Endothelial cell of umbilical vein (primary cell): Measurements from ENCODE around the gene CHMP6. TPM values are rescaled to one million over a fixed set of nuclear protein-coding genes. Genes with fewer than 3 reads are reported as not detected.

ENCODE experiments used
- BruUV-seq: library from RNA; stranded (reverse); fragments of 400-500 nt; replicated peaks from 2 replicates; lab custom pipeline; 2021; lab: Mats Ljungman, UMichigan
- CTCF ChIA-PET: fragments of 300-600, 350-600 bp; sonication (Branson Sonifier 250); formaldehyde crosslinking; loops from one replicate; lab custom pipeline; 2021; ENCODE audit warnings: antibody characterized with exemption, inconsistent platforms; lab: Charles Lee
- POLR2A ChIA-PET: fragments of 300-600, 350-600 bp; sonication (Branson Sonifier 250); formaldehyde crosslinking; loops from one replicate; lab custom pipeline; 2021; ENCODE audit warnings: antibody characterized with exemption, inconsistent platforms; lab: Charles Lee
- DNase-seq: peaks from one replicate; pipeline ENCODE4 v3.0.0-alpha.2; 2011; ENCODE audit warnings: low read depth, low spot score
- FAIRE-seq: peaks from 2 replicates; lab custom pipeline; 2011; peaks lifted over from hg19 to GRCh38; lab: Jason Lieb, UNC
- H2AFZ ChIP-seq: 2 replicates; pipeline ENCODE4 v1.6.0; 2012; ENCODE audit warnings: low read depth, low read length, control low read depth, inconsistent platforms
- H3K27ac ChIP-seq: 2 replicates; pipeline ENCODE4 v1.5.1; 2011; ENCODE audit warnings: low read depth, mild to moderate bottlenecking, control low read depth, low read length, moderate library complexity; ENCODE audit not compliant: insufficient read depth
- H3K27me3 ChIP-seq, 2 experiments: 2 replicates each; pipeline versions ENCODE4 v1.6.0 to v1.6.1; 2011; ENCODE audit warnings: low read length in 2 of 2, mixed read lengths in 1 of 2; ENCODE audit not compliant: control insufficient read depth in 2 of 2, insufficient read depth in 2 of 2
- H3K36me3 ChIP-seq, 2 experiments: 2 replicates in 1 of 2; 3 replicates in 1 of 2; pipeline ENCODE4 v1.5.1; 2011; ENCODE audit warnings: low read length in 2 of 2, mild to moderate bottlenecking in 1 of 2, moderate library complexity in 1 of 2; ENCODE audit not compliant: control insufficient read depth in 2 of 2, insufficient read depth in 2 of 2; ENCODE audit errors: extremely low read depth in 1 of 2
- H3K4me1 ChIP-seq: 3 replicates; pipeline ENCODE4 v1.5.1; 2011; ENCODE audit warnings: mild to moderate bottlenecking, low read length; ENCODE audit not compliant: control insufficient read depth, insufficient read depth; ENCODE audit errors: extremely low read depth
- H3K4me2 ChIP-seq: 2 replicates; pipeline ENCODE4 v1.6.1; 2011; ENCODE audit warnings: low read length, control low read depth, mixed read lengths; ENCODE audit not compliant: insufficient read depth
- H3K4me3 ChIP-seq, 3 experiments: fragments of 200-600 bp in 1 of 3; sonication (generic), shearing (Covaris generic) in 1 of 3; replicated peaks in 1 of 3; 2 replicates each; pipeline ENCODE4 v1.5.1; 2011 to 2016; ENCODE audit warnings: control low read depth in 3 of 3, low read length in 3 of 3, mild to moderate bottlenecking in 2 of 3, inconsistent platforms in 1 of 3, low read depth in 1 of 3, moderate library complexity in 1 of 3; ENCODE audit not compliant: insufficient read depth in 1 of 3
- H3K79me2 ChIP-seq: 2 replicates; pipeline ENCODE4 v1.6.0; 2012; ENCODE audit warnings: low read length, inconsistent platforms; ENCODE audit not compliant: control insufficient read depth, insufficient read depth
- H3K9ac ChIP-seq: replicated peaks from 2 replicates; pipeline ENCODE3; 2011; ENCODE audit warnings: low read length, control low read depth; ENCODE audit not compliant: insufficient read depth; ENCODE audit errors: extremely low read depth
- H3K9me1 ChIP-seq: replicated peaks from 3 replicates; pipeline ENCODE4 v1.6.0; 2011; ENCODE audit warnings: mild to moderate bottlenecking, low read length; ENCODE audit not compliant: control insufficient read depth, insufficient read depth; ENCODE audit errors: extremely low read depth
- H3K9me3 ChIP-seq: replicated peaks from 2 replicates; pipeline ENCODE4 v1.5.1; 2012; ENCODE audit warnings: low read length, inconsistent platforms; ENCODE audit not compliant: control insufficient read depth, insufficient read depth
- H4K20me1 ChIP-seq: replicated peaks from 2 replicates; pipeline ENCODE3; 2011; ENCODE audit warnings: mild to moderate bottlenecking, low read length; ENCODE audit not compliant: control insufficient read depth, insufficient read depth; ENCODE audit errors: extremely low read depth
- CTCF ChIP-seq, 2 donors: IDR thresholded peaks; 1 replicate in 1 of 2; 2 replicates in 1 of 2; pipeline ENCODE4 v1.5.1; 2011; ENCODE audit warnings: low read length in 2 of 2, mild to moderate bottlenecking in 2 of 2, moderate library complexity in 2 of 2, control low read depth in 1 of 2, inconsistent platforms in 1 of 2, low read depth in 1 of 2; ENCODE audit not compliant: insufficient read depth in 1 of 2; ENCODE audit errors: extremely low read depth in 1 of 2
- EZH2 ChIP-seq: IDR thresholded peaks from 2 replicates; pipeline ENCODE4 v1.6.1; 2012; ENCODE audit warnings: borderline replicate concordance, low read depth, mild to moderate bottlenecking, moderate library complexity, low read length, inconsistent platforms; ENCODE audit not compliant: severe bottlenecking
- FOS ChIP-seq: IDR thresholded peaks from 2 replicates; pipeline ENCODE4 v1.6.1; 2011; ENCODE audit warnings: mild to moderate bottlenecking, low read length, moderate library complexity, borderline replicate concordance; ENCODE audit not compliant: insufficient read depth
- GATA2 ChIP-seq: IDR thresholded peaks from 2 replicates; pipeline ENCODE4 v1.7.0; 2011; ENCODE audit warnings: low read depth, mild to moderate bottlenecking, moderate library complexity, mixed read lengths, low read length; ENCODE audit not compliant: insufficient read length, insufficient read depth
- JUN ChIP-seq: IDR thresholded peaks from 2 replicates; pipeline ENCODE4 v1.6.1; 2011; ENCODE audit warnings: borderline replicate concordance, low read depth; ENCODE audit not compliant: insufficient read length, insufficient read depth
- MYC ChIP-seq: IDR thresholded peaks from one replicate; pipeline ENCODE4 v1.6.1; 2011; ENCODE audit warnings: mild to moderate bottlenecking, low read depth, low read length
- POLR2A ChIP-seq: IDR thresholded peaks from 2 replicates; pipeline ENCODE4 v1.6.1; 2012; ENCODE audit warnings: low read depth, mild to moderate bottlenecking, control low read depth, low read length
- POLR2AphosphoS5 ChIP-seq: IDR thresholded peaks from 2 replicates; pipeline ENCODE4 v1.6.1; 2012; ENCODE audit warnings: low read depth, mild to moderate bottlenecking, control low read depth, low read length, moderate library complexity; ENCODE audit not compliant: insufficient read depth
- dilution Hi-C: fragments of 300-500 bp; cut with MboI; formaldehyde crosslinking; loops from one replicate; pipeline ENCODE4 v1.15.0; 2019; ENCODE audit warnings: low sequenced_read_pairs; ENCODE audit not compliant: extremely low pct_ligation_motif_present
- intact Hi-C: fragments of 100-400 bp; cut with micrococcal nuclease; formaldehyde crosslinking; loops from one replicate; pipeline ENCODE4 v1.10.0; 2022
- polyA plus RNA-seq, 4 experiments: library from polyadenylated mRNA; depleted of rRNA in 3 of 4; stranded (reverse) in 3 of 4; unstranded in 1 of 4; fragments of >200 nt; gene quantifications; 2 replicates each; pipeline versions ENCODE4 v1.2.1 to v1.2.3, GENCODE V29; 2011 to 2012; ENCODE audit warnings: missing spikeins in 1 of 4
- total RNA-seq: library from RNA; stranded (reverse); gene quantifications from 2 replicates; pipeline ENCODE4 v1.2.3, GENCODE V29; 2021
- TF ChIP-seq, protein P1 (sequence below): IDR thresholded peaks from 2 replicates; pipeline ENCODE4 v1.6.1; 2011; ENCODE audit not compliant: insufficient read depth, insufficient read length

The CHMP6 gene
- total and polyA plus RNA-seq, 2 donors (not counting 3 experiments of a cell fraction or from before 2014, with no cell fraction given), result 42.5 to 48.5 TPM

- intact Hi-C loops, result no loop called here
- no peak for FAIRE-seq
These were observed 44.3 kb upstream of the CHMP6 start for GRCh38 chr17:80947200-80947940.

More at GRCh38 chr17:80947200-80947940, 44.3 kb upstream of the CHMP6 start:
- H3K9me1 ChIP-seq, result no peaks in the 10 kb centered on the region
- H3K9me3 ChIP-seq, result no peaks in the 10 kb centered on the region
- no peak overlapping the region for H3K9ac ChIP-seq
- no peak for DNase-seq
- no peak overlapping the region for H3K27ac ChIP-seq
- no peaks in the 10 kb centered on the region for H3K27me3 ChIP-seq
- dilution Hi-C loops, result no loop called here
- H3K36me3 ChIP-seq, result peaks cover 0 to 3% of the 10 kb centered on the region in 2 experiments
- no peaks in the 10 kb centered on the region for H4K20me1 ChIP-seq
- no peak overlapping the region for H3K4me2 ChIP-seq
- no peaks in the 10 kb centered on the region for H3K79me2 ChIP-seq
- BruUV-seq, result no TSS peak
- POLR2A ChIA-PET, result no interaction called here
- H3K4me1 ChIP-seq, result no peaks in the 10 kb centered on the region
- no peak overlapping the region for H2AFZ ChIP-seq
- no peak overlapping the region for H3K4me3 ChIP-seq
- TF ChIP-seq MYC (no peak), JUN (no peak), POLR2AphosphoS5 (no peak), POLR2A (no peak), CTCF (IDR thresholded peaks at IDR 0.05; ENCODE audit: extremely low read depth in 1 of 2, insufficient read depth in 1 of 2, low read depth in 1 of 2, low read length in 2 of 2) (no peak), FOS (no peak), GATA2 (no peak), EZH2 (no peak)
- TF ChIP-seq, protein P1, sequence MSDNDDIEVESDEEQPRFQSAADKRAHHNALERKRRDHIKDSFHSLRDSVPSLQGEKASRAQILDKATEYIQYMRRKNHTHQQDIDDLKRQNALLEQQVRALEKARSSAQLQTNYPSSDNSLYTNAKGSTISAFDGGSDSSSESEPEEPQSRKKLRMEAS, result no peak
- CTCF ChIA-PET, result no interaction called here
